ENCODE measurements around the gene BRWD1. TPM values are rescaled to one million over a fixed set of nuclear protein-coding genes. Genes with fewer than 3 reads are reported as not detected.

The BRWD1 gene
- total and polyA plus RNA-seq, 2 of the 13 experiments (the other 11 are each of a cell fraction or from before 2014, with no cell fraction given), result 13.9 to 28.0 TPM

DNA sequence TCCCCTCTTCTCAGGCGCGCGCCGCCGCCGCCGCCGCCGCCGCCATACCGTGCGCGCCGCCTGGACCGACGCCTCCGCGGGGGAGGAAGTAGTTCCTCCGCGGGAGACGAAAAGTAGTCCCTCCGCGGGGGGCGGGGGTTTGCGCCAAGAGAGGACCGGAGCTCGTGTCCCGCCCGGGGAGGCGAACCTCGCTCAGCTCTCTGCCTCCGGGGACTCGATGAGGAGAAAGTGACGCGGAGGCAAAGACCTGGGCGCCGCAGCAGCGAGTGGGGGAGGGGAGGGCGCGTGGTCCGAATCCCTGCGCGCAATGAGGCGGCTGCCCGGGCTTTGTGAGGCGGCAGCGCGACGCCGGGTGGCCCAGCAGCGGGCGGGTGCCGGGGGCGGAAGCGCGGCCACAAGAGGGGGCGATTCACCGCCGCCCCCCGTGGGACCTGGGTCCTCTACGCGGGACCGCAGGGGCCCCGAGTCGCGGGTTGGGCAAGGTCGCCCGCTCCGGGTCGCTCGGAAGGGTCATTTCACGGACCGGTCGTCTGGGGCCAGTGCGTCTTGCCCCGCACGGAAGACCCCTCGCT lies at the start of gene BRWD1 (continued):
- TF ChIP-seq, protein P1, sequence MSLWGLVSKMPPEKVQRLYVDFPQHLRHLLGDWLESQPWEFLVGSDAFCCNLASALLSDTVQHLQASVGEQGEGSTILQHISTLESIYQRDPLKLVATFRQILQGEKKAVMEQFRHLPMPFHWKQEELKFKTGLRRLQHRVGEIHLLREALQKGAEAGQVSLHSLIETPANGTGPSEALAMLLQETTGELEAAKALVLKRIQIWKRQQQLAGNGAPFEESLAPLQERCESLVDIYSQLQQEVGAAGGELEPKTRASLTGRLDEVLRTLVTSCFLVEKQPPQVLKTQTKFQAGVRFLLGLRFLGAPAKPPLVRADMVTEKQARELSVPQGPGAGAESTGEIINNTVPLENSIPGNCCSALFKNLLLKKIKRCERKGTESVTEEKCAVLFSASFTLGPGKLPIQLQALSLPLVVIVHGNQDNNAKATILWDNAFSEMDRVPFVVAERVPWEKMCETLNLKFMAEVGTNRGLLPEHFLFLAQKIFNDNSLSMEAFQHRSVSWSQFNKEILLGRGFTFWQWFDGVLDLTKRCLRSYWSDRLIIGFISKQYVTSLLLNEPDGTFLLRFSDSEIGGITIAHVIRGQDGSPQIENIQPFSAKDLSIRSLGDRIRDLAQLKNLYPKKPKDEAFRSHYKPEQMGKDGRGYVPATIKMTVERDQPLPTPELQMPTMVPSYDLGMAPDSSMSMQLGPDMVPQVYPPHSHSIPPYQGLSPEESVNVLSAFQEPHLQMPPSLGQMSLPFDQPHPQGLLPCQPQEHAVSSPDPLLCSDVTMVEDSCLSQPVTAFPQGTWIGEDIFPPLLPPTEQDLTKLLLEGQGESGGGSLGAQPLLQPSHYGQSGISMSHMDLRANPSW (CRISPR knock-in tag; IDR thresholded peaks at IDR 0.05; ENCODE audit: borderline replicate concordance), result no peak
- TF ChIP-seq, protein P2, sequence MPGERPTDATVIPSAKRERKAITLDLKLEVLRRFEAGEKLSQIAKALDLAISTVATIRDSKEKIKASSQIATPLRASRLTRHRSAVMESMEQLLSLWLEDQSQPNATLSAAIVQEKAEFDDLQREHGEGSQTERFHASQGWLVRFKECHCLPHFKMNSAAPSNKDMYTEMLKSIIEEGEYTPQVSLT (CRISPR knock-in tag; IDR thresholded peaks at IDR 0.05; ENCODE audit: borderline replicate concordance, low read depth), result no peak; the same call in 1 of the 2 replicates
- no peak for TF ChIP-seq MATR3 (CRISPR knock-in tag; IDR thresholded peaks at IDR 0.05)
- TF ChIP-seq, protein P3, sequence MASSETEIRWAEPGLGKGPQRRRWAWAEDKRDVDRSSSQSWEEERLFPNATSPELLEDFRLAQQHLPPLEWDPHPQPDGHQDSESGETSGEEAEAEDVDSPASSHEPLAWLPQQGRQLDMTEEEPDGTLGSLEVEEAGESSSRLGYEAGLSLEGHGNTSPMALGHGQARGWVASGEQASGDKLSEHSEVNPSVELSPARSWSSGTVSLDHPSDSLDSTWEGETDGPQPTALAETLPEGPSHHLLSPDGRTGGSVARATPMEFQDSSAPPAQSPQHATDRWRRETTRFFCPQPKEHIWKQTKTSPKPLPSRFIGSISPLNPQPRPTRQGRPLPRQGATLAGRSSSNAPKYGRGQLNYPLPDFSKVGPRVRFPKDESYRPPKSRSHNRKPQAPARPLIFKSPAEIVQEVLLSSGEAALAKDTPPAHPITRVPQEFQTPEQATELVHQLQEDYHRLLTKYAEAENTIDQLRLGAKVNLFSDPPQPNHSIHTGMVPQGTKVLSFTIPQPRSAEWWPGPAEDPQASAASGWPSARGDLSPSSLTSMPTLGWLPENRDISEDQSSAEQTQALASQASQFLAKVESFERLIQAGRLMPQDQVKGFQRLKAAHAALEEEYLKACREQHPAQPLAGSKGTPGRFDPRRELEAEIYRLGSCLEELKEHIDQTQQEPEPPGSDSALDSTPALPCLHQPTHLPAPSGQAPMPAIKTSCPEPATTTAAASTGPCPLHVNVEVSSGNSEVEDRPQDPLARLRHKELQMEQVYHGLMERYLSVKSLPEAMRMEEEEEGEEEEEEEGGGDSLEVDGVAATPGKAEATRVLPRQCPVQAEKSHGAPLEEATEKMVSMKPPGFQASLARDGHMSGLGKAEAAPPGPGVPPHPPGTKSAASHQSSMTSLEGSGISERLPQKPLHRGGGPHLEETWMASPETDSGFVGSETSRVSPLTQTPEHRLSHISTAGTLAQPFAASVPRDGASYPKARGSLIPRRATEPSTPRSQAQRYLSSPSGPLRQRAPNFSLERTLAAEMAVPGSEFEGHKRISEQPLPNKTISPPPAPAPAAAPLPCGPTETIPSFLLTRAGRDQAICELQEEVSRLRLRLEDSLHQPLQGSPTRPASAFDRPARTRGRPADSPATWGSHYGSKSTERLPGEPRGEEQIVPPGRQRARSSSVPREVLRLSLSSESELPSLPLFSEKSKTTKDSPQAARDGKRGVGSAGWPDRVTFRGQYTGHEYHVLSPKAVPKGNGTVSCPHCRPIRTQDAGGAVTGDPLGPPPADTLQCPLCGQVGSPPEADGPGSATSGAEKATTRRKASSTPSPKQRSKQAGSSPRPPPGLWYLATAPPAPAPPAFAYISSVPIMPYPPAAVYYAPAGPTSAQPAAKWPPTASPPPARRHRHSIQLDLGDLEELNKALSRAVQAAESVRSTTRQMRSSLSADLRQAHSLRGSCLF (CRISPR knock-in tag; IDR thresholded peaks at IDR 0.05; ENCODE audit: borderline replicate concordance), result no peak
- TF ChIP-seq ZSCAN21 (CRISPR knock-in tag; IDR thresholded peaks at IDR 0.05; ENCODE audit: borderline replicate concordance), result peak; percentile 89
- TF ChIP-seq GFI1 (CRISPR knock-in tag; IDR thresholded peaks at IDR 0.05; ENCODE audit: borderline replicate concordance), result peak; percentile 88
- TF ChIP-seq ONECUT2 (CRISPR knock-in tag; IDR thresholded peaks at IDR 0.05), result 0 out of 2 replicates have a peak, but pooled peaks have one; percentile 23
- TF ChIP-seq MEIS2 (CRISPR knock-in tag; IDR thresholded peaks at IDR 0.05), result 0 out of 2 replicates have a peak, but pooled peaks have one; percentile 41
- no peak for TF ChIP-seq ZNF180 (CRISPR knock-in tag; IDR thresholded peaks at IDR 0.05; ENCODE audit: borderline replicate concordance, low read depth)
- peak; percentile 80 for TF ChIP-seq ZNF639 (CRISPR knock-in tag; conservative IDR thresholded peaks at IDR 0.05)
- no peak; the same call in none of the 2 replicates for TF ChIP-seq SAP130 (CRISPR knock-in tag; IDR thresholded peaks at IDR 0.05; ENCODE audit: low read depth)
- TF ChIP-seq KMT2B (CRISPR knock-in tag; IDR thresholded peaks at IDR 0.05), result peak; percentile 8
- no peak for TF ChIP-seq SP140L (CRISPR knock-in tag; IDR thresholded peaks at IDR 0.05; ENCODE audit: borderline replicate concordance)
- TF ChIP-seq HMGXB4 (CRISPR knock-in tag; IDR thresholded peaks at IDR 0.05; ENCODE audit: borderline replicate concordance in 1 of 2, low read depth in 1 of 2), result peak; percentile 77 to 83; a peak in 3 of 4 replicates
- no peak; the same call in 1 of the 2 replicates for TF ChIP-seq ZNF34 (CRISPR knock-in tag; IDR thresholded peaks at IDR 0.05; ENCODE audit: borderline replicate concordance)
- TF ChIP-seq HDAC6 (IDR thresholded peaks at IDR 0.05; ENCODE audit: low read depth, low read length), result no peak
- TF ChIP-seq ZNF644 (CRISPR knock-in tag; IDR thresholded peaks at IDR 0.05; ENCODE audit: low read depth), result no peak
